Measurements from ENCODE around the gene NTRK2. TPM values are rescaled to one million over a fixed set of nuclear protein-coding genes. Genes with fewer than 3 reads are reported as not detected.

The NTRK2 gene
- 100 to 1,000 TPM in 1 of 8 experiments, 10 to 100 TPM in 5, 1 to 10 TPM in 1, under 1 TPM in 1; 0.49 to 238 (median 15.5) TPM for total RNA-seq

DNA sequence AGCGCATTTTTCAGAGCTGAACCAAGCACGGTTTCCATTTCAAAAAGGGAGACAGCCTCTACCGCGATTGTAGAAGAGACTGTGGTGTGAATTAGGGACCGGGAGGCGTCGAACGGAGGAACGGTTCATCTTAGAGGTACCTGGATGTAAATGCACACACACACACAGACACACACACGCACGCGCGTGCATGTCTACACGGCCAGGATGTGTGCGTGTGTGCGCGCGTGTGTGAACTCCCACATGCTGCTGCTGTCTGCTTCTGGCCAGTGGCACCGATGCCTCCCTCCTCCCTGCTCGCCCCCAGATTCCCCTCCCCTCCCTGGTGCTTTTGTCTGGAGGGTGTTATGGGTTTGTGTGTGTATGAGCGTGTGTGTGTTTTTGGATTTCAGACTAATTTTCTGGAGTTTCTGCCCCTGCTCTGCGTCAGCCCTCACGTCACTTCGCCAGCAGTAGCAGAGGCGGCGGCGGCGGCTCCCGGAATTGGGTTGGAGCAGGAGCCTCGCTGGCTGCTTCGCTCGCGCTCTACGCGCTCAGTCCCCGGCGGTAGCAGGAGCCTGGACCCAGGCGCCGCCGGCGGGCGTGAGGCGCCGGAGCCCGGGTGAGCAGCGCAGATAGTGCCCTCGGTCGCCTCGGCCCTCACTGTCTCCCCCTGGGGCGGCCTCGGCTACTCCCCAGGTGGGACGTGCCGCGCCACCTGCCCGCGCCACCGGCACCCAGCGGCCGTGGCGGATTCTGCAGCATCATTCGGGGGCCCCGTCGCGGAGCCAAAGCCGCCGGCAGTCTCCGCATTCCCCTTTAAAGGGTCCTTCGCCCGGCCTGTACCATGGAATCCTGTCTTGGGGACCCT lies at the start of gene NTRK2:
NTRK2 (plus strand) TSS at position 442 of the 850 bp plus-strand sequence. CDS start 1,020 bp downstream, outside the sequence.
- Histone ChIP-seq H3K4me1 (replicated peaks in 1 of 2) (peaks cover 0 to 5% of the 10 kb centered on the region in 2 donors), H3K27ac (peak within 1 kb of the TSS; percentile 45), H3K4me3 (peak within 1 kb of the TSS; percentile 48 to 78 (median 69))
- in situ Hi-C loops (cut with MboI; ENCODE audit: low pct_unique_long_range_greater_than_20kb in 2 of 9, low sequenced_read_pairs in 9 of 9, unreplicated experiment in 9 of 9): loop anchor here in 3 of 9 experiments (25.0 kb wide), 3 partner anchors 257 to 943 kb away; no protein-coding TSS in a partner anchor
- ATAC-seq (replicated peaks in 6 of 8): peak; percentile 32 to 54 (median 42)
- WGBS, 10 experiments: 0 to 20% (median 0%) methylated on average over 1 to 7 of the region's 69 CpGs; no CpG with 5 or more reads in 2 of the 10 experiments

DNA sequence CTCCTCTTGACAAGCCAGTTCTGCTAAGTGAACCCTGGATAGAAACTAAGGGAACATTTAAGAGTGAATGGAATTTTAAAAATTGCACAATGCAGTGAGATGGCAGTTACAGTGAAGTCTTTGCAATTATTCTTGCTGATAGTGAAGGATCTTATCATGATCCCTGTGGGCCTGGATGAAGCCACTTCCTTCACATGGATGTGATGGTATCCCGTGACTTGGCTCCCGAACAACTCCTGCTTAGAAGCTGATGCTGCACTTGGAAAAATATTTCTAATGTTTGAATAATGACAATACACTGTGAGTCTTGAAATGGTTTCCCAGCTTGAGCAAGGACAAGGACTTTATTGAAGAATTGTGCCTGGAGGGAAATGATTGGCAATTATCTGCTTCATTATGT lies 49.2 kb upstream of the NTRK2 start:
- in situ Hi-C loops (cut with MboI; ENCODE audit: low pct_unique_long_range_greater_than_20kb in 2 of 9, low sequenced_read_pairs in 9 of 9, unreplicated experiment in 9 of 9): no loop called here
- 20 to 100% (median 50%) methylated on average over 1 to 2 of the region's 2 CpGs; no CpG with 5 or more reads in 3 of the 10 experiments for WGBS, 10 experiments
- no peak for ATAC-seq (replicated peaks in 6 of 8)
- Histone ChIP-seq H3K27ac (no peak overlapping the region), H3K4me1 (replicated peaks in 1 of 2) (peaks cover 12 to 23% of the 10 kb centered on the region in 2 donors), H3K4me3 (no peak overlapping the region)

DNA sequence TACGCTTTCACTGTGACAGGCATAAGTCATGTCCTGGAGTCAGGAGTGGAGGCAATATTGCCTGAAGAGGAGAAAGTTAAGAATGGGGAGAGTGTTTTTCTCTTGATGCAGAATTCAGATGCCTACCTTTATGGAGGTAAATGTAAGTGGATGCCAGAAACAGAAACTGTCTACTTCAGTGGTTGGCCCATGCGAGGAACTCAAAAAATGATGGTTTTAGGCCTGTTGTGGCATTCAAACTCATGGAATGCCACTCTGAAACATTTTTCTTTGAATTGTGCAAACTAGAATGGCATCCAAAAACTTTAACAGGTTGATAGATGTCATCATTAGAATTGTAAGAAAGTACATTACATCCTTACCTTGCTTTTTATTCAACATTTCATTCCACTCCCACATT lies 47.7 kb upstream of the NTRK2 start:
- Histone ChIP-seq H3K27ac (no peak overlapping the region), H3K4me1 (replicated peaks in 1 of 2) (peaks cover 9 to 15% of the 10 kb centered on the region in 2 donors), H3K4me3 (no peak overlapping the region)
- in situ Hi-C loops (cut with MboI; ENCODE audit: low pct_unique_long_range_greater_than_20kb in 2 of 9, low sequenced_read_pairs in 9 of 9, unreplicated experiment in 9 of 9): no loop called here
- no peak for ATAC-seq (replicated peaks in 6 of 8)
- WGBS, 10 experiments: 40 to 100% (median 80%) methylated on average over 1 to 2 of the region's 2 CpGs; no CpG with 5 or more reads in 1 of the 10 experiments

DNA sequence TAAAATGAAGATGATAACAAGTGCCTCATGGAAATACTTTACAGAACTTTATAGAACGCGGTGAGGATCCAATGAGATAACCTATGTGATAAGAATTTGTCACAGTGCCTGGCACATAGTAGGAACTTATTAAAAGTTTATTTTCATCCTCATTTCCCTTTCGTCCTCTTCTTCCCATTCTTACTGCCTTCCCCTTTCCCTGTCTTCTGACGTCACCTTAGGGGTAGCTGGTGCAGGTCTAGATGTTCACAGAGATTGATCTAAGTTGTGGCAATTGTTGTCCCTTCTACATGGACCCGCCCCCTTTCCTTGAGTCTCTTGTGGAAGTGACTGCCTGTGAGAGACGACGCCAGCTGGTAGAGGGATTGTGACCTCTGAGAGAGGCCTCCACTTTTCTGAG lies 46.5 kb upstream of the NTRK2 start:
- 25 to 93% (median 71%) methylated on average over 1 to 7 of the region's 7 CpGs; no CpG with 5 or more reads in 2 of the 10 experiments for WGBS, 10 experiments
- Histone ChIP-seq H3K27ac (no peak overlapping the region), H3K4me3 (no peak overlapping the region), H3K4me1 (replicated peaks in 1 of 2) (peaks cover 3 to 6% of the 10 kb centered on the region in 2 donors)
- in situ Hi-C loops (cut with MboI; ENCODE audit: low pct_unique_long_range_greater_than_20kb in 2 of 9, low sequenced_read_pairs in 9 of 9, unreplicated experiment in 9 of 9): no loop called here
- no peak for ATAC-seq (replicated peaks in 6 of 8)

DNA sequence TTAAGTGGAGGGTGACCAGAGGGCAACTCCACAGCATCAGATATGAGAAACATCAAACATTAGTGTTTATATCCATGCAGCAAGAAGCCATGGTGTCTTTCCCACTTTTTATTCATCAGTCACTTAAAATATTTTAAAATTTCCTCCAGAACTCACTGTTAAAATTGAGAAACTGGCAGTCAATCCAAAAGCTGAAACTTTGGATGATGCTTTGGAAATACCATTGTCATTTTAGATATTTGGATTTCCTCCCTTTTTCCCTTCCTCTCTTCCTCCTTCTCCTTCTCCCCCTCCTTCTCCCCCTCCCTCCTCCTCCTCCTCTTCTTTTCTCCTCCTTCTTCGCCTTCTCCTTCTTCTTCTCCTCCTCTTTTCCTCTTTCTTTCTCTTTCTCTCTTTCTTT lies 33.1 kb upstream of the NTRK2 start:
- 0 to 88% (median 2%) methylated on average over 1 of the region's 1 CpG; no CpG with 5 or more reads in 6 of the 10 experiments for WGBS, 10 experiments
- in situ Hi-C loops (cut with MboI; ENCODE audit: low pct_unique_long_range_greater_than_20kb in 2 of 9, low sequenced_read_pairs in 9 of 9, unreplicated experiment in 9 of 9): no loop called here
- Histone ChIP-seq H3K4me1 (replicated peaks in 1 of 2) (no peaks in the 10 kb centered on the region), H3K4me3 (no peak overlapping the region), H3K27ac (no peak overlapping the region)
- ATAC-seq (replicated peaks in 6 of 8): no peak

DNA sequence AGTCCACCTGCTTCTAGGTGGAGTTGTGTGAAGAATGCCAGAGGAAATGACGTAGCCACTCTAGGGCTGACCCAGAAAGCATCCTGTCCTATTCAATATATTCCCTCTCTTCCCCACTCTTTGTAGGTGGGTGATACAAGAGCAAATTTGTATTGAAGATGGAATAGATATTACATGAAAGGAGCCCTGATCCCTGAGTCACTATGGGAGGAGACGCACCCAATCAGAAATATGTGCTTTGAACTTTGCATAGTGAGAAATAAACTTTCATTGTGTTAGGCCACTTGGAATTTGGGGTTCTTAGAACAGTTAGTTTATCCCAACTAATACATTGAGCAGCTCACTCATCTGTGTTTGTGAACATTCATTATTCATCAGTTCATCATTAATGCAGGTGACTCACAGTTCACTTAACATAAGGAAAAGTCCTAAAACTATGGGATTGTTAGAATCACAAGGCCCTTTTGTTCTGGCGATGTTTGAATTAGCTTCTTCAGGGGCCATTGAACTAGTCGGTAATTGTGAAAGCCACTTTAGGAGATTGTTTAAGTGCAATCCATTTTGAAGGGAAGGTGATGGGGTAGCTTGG lies 26.9 kb upstream of the NTRK2 start:
- Histone ChIP-seq H3K4me1 (replicated peaks in 1 of 2) (no peaks in the 10 kb centered on the region), H3K4me3 (no peak overlapping the region), H3K27ac (no peak overlapping the region)
- peak in 6 of 8 experiments; percentile 28 to 91 (median 48) for ATAC-seq (replicated peaks in 6 of 8)
- 25 to 71% (median 53%) methylated on average over 1 to 4 of the region's 4 CpGs; no CpG with 5 or more reads in 2 of the 10 experiments for WGBS, 10 experiments
- in situ Hi-C loops (cut with MboI; ENCODE audit: low pct_unique_long_range_greater_than_20kb in 2 of 9, low sequenced_read_pairs in 9 of 9, unreplicated experiment in 9 of 9): no loop called here

DNA sequence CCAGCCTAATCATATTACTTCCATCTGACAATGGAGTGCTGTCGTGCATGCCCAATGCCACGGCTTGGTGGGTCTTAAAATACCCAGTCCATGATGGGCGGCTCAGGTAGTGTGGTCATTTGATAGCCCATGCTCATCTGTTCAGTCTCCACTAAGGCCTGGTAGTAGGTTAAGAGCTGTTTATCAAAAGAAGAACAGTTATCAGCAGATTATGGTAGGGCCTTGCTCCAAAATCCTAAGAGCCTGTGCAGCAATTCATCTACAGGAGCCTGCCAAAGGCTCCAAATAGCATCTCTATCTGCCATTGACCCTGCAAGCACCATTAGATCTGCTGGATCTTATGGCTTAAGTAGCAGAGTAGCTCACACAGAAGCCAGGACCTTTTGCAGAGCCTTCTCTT lies 21.8 kb upstream of the NTRK2 start:
- in situ Hi-C loops (cut with MboI; ENCODE audit: low pct_unique_long_range_greater_than_20kb in 2 of 9, low sequenced_read_pairs in 9 of 9, unreplicated experiment in 9 of 9): no loop called here
- ATAC-seq (replicated peaks in 6 of 8): no peak

DNA sequence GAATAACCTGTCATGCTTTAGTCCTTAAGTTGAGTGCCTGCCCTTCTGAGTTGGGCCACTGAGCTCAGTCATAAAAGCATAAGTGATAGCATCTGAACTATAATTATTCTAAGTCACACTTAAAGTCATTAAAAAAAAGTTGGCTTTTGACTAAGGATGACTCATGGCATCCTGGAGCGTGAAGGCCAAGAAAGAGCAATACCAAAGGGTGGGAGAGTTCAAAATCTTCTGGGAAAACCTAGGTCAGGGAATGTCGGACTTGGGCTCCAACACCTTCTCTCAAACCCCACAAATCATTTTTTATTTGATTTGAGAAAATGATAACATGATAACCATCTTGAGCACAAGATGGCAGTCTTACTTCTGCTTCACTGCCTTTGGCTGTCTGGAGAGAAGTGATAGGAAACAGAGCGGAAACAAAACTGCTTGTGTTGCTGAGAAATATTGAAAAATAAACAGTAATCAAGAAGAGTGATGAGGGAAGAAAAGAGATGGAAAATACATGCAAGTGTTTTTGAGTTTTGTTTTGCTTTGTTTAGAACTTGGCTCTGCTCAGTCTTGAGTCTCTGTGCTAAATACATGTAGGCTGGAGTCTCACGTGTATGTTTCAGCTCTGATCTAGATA lies 16.9 kb upstream of the NTRK2 start:
- no peak overlapping the region for H3K27ac ChIP-seq
- in situ Hi-C loops (cut with MboI; ENCODE audit: low pct_unique_long_range_greater_than_20kb in 2 of 9, low sequenced_read_pairs in 9 of 9, unreplicated experiment in 9 of 9): loop anchor here in 4 of 9 experiments (10.0 to 25.0 kb wide), 4 partner anchors 240 to 960 kb away; no protein-coding TSS in a partner anchor
- WGBS, 10 experiments: 18 to 100% (median 86%) methylated on average over 1 to 4 of the region's 4 CpGs
- ATAC-seq (replicated peaks in 6 of 8): peak in 2 of 8 experiments; percentile 51
- no peaks in the 10 kb centered on the region for H3K4me1 ChIP-seq (replicated peaks in 1 of 2)
- H3K4me3 ChIP-seq: no peak overlapping the region

More for the DNA sequence above, 21.8 kb upstream of the NTRK2 start:
- Histone ChIP-seq H3K4me3 (no peak overlapping the region), H3K4me1 (replicated peaks in 1 of 2) (no peaks in the 10 kb centered on the region), H3K27ac (no peak overlapping the region)
- 81 to 100% (median 83%) methylated on average over 1 to 3 of the region's 3 CpGs; no CpG with 5 or more reads in 5 of the 10 experiments for WGBS, 10 experiments

DNA sequence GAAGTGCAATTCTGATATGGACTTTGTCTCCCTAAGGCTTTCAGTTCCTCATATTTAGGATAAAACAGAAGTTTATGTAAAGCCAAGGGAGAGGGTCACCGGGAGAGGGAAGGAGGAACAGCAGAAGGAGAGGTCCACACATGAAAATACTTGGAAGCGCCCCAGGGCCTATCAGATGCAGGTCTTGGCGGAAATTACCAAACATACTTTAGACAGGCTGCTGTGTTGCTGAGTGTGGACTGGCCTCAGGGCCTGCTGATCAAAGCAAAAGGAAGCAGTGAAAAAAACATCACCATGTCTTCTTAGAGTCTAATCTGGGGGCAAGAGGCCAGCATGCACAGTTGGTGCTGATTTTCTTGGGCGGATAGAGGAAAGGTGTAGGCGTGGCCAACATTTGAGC lies 14.1 kb upstream of the NTRK2 start:
- Histone ChIP-seq H3K4me1 (replicated peaks in 1 of 2) (peaks cover 7 to 13% of the 10 kb centered on the region in 2 donors), H3K4me3 (no peak overlapping the region), H3K27ac (no peak overlapping the region)
- 0 to 92% (median 60%) methylated on average over 1 to 5 of the region's 5 CpGs; no CpG with 5 or more reads in 3 of the 10 experiments for WGBS, 10 experiments
- in situ Hi-C loops (cut with MboI; ENCODE audit: low pct_unique_long_range_greater_than_20kb in 2 of 9, low sequenced_read_pairs in 9 of 9, unreplicated experiment in 9 of 9): loop anchor here in 4 of 9 experiments (10.0 to 25.0 kb wide), 4 partner anchors 243 to 957 kb away; no protein-coding TSS in a partner anchor
- peak in 2 of 8 experiments; percentile 37 to 56 for ATAC-seq (replicated peaks in 6 of 8)

DNA sequence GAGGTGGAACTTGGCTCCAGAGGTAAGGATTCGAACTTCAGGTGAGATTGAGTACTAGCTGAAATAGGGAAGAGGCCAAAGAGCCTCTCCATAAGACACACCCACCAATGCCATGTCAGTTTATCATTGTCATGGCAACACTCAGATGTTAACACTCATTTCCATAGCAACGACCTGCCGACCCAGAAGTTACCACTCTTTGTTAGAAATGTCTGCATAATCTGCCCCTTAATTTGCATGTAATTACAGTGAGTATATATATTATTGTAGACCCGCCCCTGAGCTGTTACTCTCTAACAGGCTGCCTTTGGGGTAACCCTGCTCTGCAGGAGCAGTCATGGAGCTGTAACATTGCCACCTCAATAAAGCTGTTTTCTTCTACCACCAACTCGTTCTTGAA lies 10.2 kb upstream of the NTRK2 start:
- Histone ChIP-seq H3K4me3 (no peak overlapping the region), H3K4me1 (replicated peaks in 1 of 2) (peaks cover 7 to 13% of the 10 kb centered on the region in 2 donors), H3K27ac (no peak overlapping the region)
- in situ Hi-C loops (cut with MboI; ENCODE audit: low pct_unique_long_range_greater_than_20kb in 2 of 9, low sequenced_read_pairs in 9 of 9, unreplicated experiment in 9 of 9): loop anchor here in 4 of 9 experiments (10.0 to 25.0 kb wide), 4 partner anchors 247 to 953 kb away; no protein-coding TSS in a partner anchor
- ATAC-seq (replicated peaks in 6 of 8): peak in 7 of 8 experiments; percentile 28 to 76 (median 69)
- WGBS, 10 experiments: 0 to 100% (median 30%) methylated on average over 1 to 5 of the region's 5 CpGs; no CpG with 5 or more reads in 2 of the 10 experiments

DNA sequence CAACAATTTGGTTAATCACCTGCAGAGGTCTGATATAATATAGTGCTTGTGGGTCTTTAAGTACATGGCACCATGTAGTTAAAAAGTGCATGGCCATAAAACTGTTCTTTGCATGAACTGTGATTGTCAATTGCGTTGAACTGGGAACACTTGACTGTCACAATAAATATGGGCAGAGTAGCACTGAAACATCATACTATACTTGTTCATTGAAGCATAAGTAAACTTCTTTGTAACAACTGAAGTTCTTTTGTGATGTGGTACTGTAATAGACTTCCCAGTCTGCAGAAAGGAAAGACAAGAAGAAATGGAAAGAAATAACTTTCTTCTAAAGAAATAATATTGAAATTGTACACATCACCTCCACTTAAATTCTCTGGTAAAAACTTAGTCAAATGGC lies 9.8 kb upstream of the NTRK2 start:
- no peak overlapping the region for H3K4me3 ChIP-seq
- 13 to 71% (median 40%) methylated on average over 1 of the region's 1 CpG; no CpG with 5 or more reads in 3 of the 10 experiments for WGBS, 10 experiments
- peak in 4 of 8 experiments; percentile 33 to 56 (median 45) for ATAC-seq (replicated peaks in 6 of 8)
- in situ Hi-C loops (cut with MboI; ENCODE audit: low pct_unique_long_range_greater_than_20kb in 2 of 9, low sequenced_read_pairs in 9 of 9, unreplicated experiment in 9 of 9): loop anchor here in 4 of 9 experiments (10.0 to 25.0 kb wide), 4 partner anchors 247 to 953 kb away; no protein-coding TSS in a partner anchor
- peaks cover 7 to 13% of the 10 kb centered on the region in 2 donors for H3K4me1 ChIP-seq (replicated peaks in 1 of 2)
- H3K27ac ChIP-seq: no peak overlapping the region

DNA sequence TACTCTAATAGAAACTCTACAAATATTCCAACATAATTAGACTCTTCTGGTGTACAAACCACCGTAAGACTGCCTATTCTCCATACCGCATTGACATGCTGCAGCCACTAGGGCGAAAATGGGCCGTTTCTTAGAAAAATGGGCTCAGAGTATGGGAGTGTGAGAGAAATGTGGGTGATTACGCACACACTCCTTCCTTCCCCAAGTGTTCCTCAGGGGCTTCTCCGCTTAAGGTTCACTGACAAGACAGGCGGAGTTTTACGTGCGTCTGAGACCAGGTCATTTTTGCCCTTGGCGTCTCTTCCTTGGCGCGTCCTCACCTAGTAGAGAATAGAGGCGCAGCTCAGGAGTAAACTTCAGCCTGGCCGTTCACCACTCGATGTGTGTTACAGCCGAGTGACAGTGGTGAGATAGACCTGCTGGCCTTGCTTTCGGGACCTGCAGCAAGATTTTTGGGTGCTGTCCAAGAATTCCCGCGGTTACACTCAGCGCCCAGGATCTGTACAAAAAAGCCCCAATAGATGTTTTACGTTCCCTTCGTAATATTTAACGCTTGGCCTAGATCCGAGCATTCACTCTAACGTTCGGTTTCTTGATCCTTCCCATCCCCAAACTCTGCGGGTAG lies 1.8 kb upstream of the NTRK2 start:
- peak overlapping the region; percentile 48 to 78 (median 69) for H3K4me3 ChIP-seq
- H3K27ac ChIP-seq: no peak overlapping the region
- ATAC-seq (replicated peaks in 6 of 8): peak in 2 of 8 experiments; percentile 2 to 8
- in situ Hi-C loops (cut with MboI; ENCODE audit: low pct_unique_long_range_greater_than_20kb in 2 of 9, low sequenced_read_pairs in 9 of 9, unreplicated experiment in 9 of 9): loop anchor here in 3 of 9 experiments (25.0 kb wide), 3 partner anchors 255 to 945 kb away; no protein-coding TSS in a partner anchor
- no peaks in the 10 kb centered on the region for H3K4me1 ChIP-seq (replicated peaks in 1 of 2)
- 5 to 59% (median 35%) methylated on average over 2 to 13 of the region's 27 CpGs; no CpG with 5 or more reads in 1 of the 10 experiments for WGBS, 10 experiments

Measured in motor neuron (in vitro differentiated cells).